Sigmoid colon (tissue), 4 donors: ENCODE data around the gene GHRH.

Experiments used
- EP300 ChIP-seq, 4 donors: sonication (generic); formaldehyde crosslinking; IDR thresholded peaks; one replicate each; pipeline ENCODE4 v1.6.1; 2017; ENCODE audit warnings: antibody characterized with exemption in 4 of 4
- POLR2A ChIP-seq, 2 donors: fragments of 450-650 bp; IDR thresholded peaks; one replicate each; pipeline ENCODE4 v1.6.1; 2016; ENCODE audit warnings: antibody characterized with exemption in 2 of 2, mild to moderate bottlenecking in 2 of 2, moderate library complexity in 2 of 2
- POLR2AphosphoS5 ChIP-seq, 4 donors: sonication (generic); formaldehyde crosslinking; IDR thresholded peaks; one replicate each; pipeline ENCODE4 v1.6.1; 2017; ENCODE audit warnings: antibody characterized with exemption in 4 of 4
- TF ChIP-seq, protein P1 (sequence below), 4 experiments: fragments of 450-650 bp in 3 of 4; fragments of 200-600 bp in 1 of 4; IDR thresholded peaks; one replicate each; pipeline ENCODE4 v1.5.1; 2016 to 2019; ENCODE audit warnings: antibody characterized with exemption in 4 of 4, mild to moderate bottlenecking in 3 of 4, moderate library complexity in 2 of 4

DNA sequence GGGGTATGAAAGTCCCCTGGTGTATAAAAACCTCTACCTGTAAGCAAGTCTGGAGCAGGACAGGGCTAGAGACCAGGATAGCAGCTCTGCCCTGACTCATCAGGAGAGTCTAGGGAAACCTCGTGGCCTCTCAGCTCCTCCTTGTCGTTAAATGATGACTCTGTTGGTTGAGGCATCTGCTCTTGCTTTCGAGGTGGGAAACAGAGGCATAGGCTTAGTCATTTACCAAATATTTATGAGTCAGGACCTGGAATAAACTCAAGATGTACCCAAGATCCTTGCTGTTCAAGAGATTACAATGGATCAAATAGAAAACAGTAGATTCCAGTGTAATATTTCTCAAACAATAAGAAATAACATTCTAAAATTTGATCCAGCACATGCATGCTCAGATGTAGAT, 33.4 kb upstream of the GHRH start:
- TF ChIP-seq, protein P1, sequence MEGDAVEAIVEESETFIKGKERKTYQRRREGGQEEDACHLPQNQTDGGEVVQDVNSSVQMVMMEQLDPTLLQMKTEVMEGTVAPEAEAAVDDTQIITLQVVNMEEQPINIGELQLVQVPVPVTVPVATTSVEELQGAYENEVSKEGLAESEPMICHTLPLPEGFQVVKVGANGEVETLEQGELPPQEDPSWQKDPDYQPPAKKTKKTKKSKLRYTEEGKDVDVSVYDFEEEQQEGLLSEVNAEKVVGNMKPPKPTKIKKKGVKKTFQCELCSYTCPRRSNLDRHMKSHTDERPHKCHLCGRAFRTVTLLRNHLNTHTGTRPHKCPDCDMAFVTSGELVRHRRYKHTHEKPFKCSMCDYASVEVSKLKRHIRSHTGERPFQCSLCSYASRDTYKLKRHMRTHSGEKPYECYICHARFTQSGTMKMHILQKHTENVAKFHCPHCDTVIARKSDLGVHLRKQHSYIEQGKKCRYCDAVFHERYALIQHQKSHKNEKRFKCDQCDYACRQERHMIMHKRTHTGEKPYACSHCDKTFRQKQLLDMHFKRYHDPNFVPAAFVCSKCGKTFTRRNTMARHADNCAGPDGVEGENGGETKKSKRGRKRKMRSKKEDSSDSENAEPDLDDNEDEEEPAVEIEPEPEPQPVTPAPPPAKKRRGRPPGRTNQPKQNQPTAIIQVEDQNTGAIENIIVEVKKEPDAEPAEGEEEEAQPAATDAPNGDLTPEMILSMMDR (IDR thresholded peaks at IDR 0.05) = no peak
- TF ChIP-seq POLR2AphosphoS5 (IDR thresholded peaks at IDR 0.05) = peak; percentile 14 to 88 (median 60)
- TF ChIP-seq POLR2A (IDR thresholded peaks at IDR 0.05) = no peak
- peak in 1 of 4 donors; percentile 90 for TF ChIP-seq EP300 (IDR thresholded peaks at IDR 0.05)
